CD14-positive monocyte (primary cell): ENCODE measurements around the gene DYRK1A. TPM values are rescaled to one million over a fixed set of nuclear protein-coding genes. Genes with fewer than 3 reads are reported as not detected.

Experiments used
- DNase-seq, 3 donors: peaks; one replicate each; pipeline ENCODE4 v3.0.0-alpha.2; 2011 to 2022
- H2AFZ ChIP-seq: 2 replicates; pipeline ENCODE4 v1.6.0; 2012; ENCODE audit warnings: mild to moderate bottlenecking, low read depth, low read length, inconsistent platforms; ENCODE audit not compliant: insufficient read depth, poor library complexity, severe bottlenecking
- H3K27ac ChIP-seq, 2 donors: 1 replicate in 1 of 2; 2 replicates in 1 of 2; pipeline ENCODE4 v1.5.1; 2012 to 2013; ENCODE audit warnings: low read length in 2 of 2, control low read depth in 1 of 2, inconsistent platforms in 1 of 2, low read depth in 1 of 2, mild to moderate bottlenecking in 1 of 2
- H3K27me3 ChIP-seq, 2 donors: one replicate each; pipeline versions ENCODE4 v1.6.0 to v1.6.1; 2011 to 2013; ENCODE audit warnings: low read length in 2 of 2; ENCODE audit not compliant: control insufficient read depth in 2 of 2, insufficient read depth in 2 of 2
- H3K36me3 ChIP-seq, 2 donors: replicated peaks in 1 of 2; 1 replicate in 1 of 2; 2 replicates in 1 of 2; pipeline versions ENCODE4 v1.5.1 to v1.6.1; 2012 to 2013; ENCODE audit warnings: low read length in 2 of 2, control low read depth in 1 of 2, inconsistent platforms in 1 of 2, mild to moderate bottlenecking in 1 of 2; ENCODE audit not compliant: insufficient read depth in 2 of 2, control insufficient read depth in 1 of 2
- H3K4me1 ChIP-seq, 2 donors: 1 replicate in 1 of 2; 2 replicates in 1 of 2; pipeline versions ENCODE4 v1.5.1 to v1.6.1; 2012 to 2013; ENCODE audit warnings: low read length in 2 of 2, control low read depth in 1 of 2, inconsistent platforms in 1 of 2, mild to moderate bottlenecking in 1 of 2, moderate library complexity in 1 of 2; ENCODE audit not compliant: insufficient read depth in 2 of 2, control insufficient read depth in 1 of 2
- H3K4me2 ChIP-seq: replicated peaks from 2 replicates; pipeline ENCODE3; 2012; ENCODE audit warnings: low read length, moderate library complexity, mild to moderate bottlenecking; ENCODE audit not compliant: poor library complexity, severe bottlenecking; ENCODE audit errors: extremely low read depth
- H3K4me3 ChIP-seq, 3 experiments: fragments of 200-600 bp in 1 of 3; sonication (generic) in 1 of 3; replicated peaks in 1 of 3; 1 replicate in 2 of 3; 2 replicates in 1 of 3; pipeline ENCODE4 v1.5.1; 2011 to 2013; ENCODE audit warnings: low read length in 3 of 3, mild to moderate bottlenecking in 3 of 3, control low read depth in 2 of 3, low read depth in 2 of 3, inconsistent platforms in 1 of 3, moderate library complexity in 1 of 3
- H3K79me2 ChIP-seq: 2 replicates; pipeline ENCODE4 v1.6.0; 2012; ENCODE audit warnings: mild to moderate bottlenecking, control low read depth, inconsistent platforms, low read length, moderate library complexity; ENCODE audit not compliant: insufficient read depth
- H3K9ac ChIP-seq: 2 replicates; pipeline ENCODE4 v1.6.0; 2017; ENCODE audit warnings: low read length, mild to moderate bottlenecking; ENCODE audit not compliant: insufficient read depth, poor library complexity, severe bottlenecking
- H3K9me3 ChIP-seq, 2 donors: replicated peaks in 1 of 2; 1 replicate in 1 of 2; 2 replicates in 1 of 2; pipeline versions ENCODE4 v1.5.1 to v1.6.1; 2012 to 2013; ENCODE audit warnings: low read length in 2 of 2, control low read depth in 1 of 2; ENCODE audit not compliant: control insufficient read depth in 1 of 2, insufficient read depth in 1 of 2
- H4K20me1 ChIP-seq: 2 replicates; pipeline ENCODE4 v1.6.0; 2012; ENCODE audit warnings: mild to moderate bottlenecking, low read length, control low read depth, moderate library complexity; ENCODE audit not compliant: insufficient read depth
- H3K27ac Mint-ChIP-seq, 7 donors: one replicate each; pipeline ENCODE4 v1.8.0; 2020; ENCODE audit warnings: mild to moderate bottlenecking in 7 of 7, mixed read lengths in 7 of 7, moderate library complexity in 6 of 7, inconsistent platforms in 2 of 7
- H3K27me3 Mint-ChIP-seq, 3 donors: one replicate each; pipeline ENCODE4 v1.8.0; 2021 to 2022; ENCODE audit warnings: low read depth in 3 of 3, mild to moderate bottlenecking in 3 of 3, mixed read lengths in 3 of 3, moderate library complexity in 3 of 3, inconsistent platforms in 1 of 3
- H3K36me3 Mint-ChIP-seq, 2 donors: one replicate each; pipeline ENCODE4 v1.8.0; 2020; ENCODE audit warnings: mixed read lengths in 2 of 2, inconsistent platforms in 1 of 2, mild to moderate bottlenecking in 1 of 2
- H3K4me1 Mint-ChIP-seq: one replicate; pipeline ENCODE4 v1.8.0; 2020; ENCODE audit warnings: mild to moderate bottlenecking, mixed read lengths
- H3K4me3 Mint-ChIP-seq, 2 donors: one replicate each; pipeline ENCODE4 v1.8.0; 2020; ENCODE audit warnings: mild to moderate bottlenecking in 2 of 2, mixed read lengths in 2 of 2, moderate library complexity in 1 of 2
- H3K9me3 Mint-ChIP-seq, 7 donors: one replicate each; pipeline ENCODE4 v1.8.0; 2020 to 2022; ENCODE audit warnings: mixed read lengths in 7 of 7, mild to moderate bottlenecking in 6 of 7, moderate library complexity in 6 of 7, inconsistent platforms in 2 of 7
- CTCF ChIP-seq: fragments of 200-600 bp; IDR thresholded peaks from one replicate; pipeline ENCODE4 v1.8.0; 2022; ENCODE audit warnings: antibody characterized with exemption, mild to moderate bottlenecking
- WGBS: methylation state at CpG from one replicate; pipeline ENCODE4 v1.1.5; 2013; ENCODE audit warnings: missing lambda C conversion rate; ENCODE audit not compliant: insufficient coverage; 5-methylcytosine and 5-hydroxymethylcytosine counted together
- intact Hi-C, 2 donors: fragments of 100-400 bp; cut with micrococcal nuclease; formaldehyde crosslinking; loops; one replicate each; pipeline versions ENCODE4 v1.15.0 to v1.15.1; 2023
- polyA plus RNA-seq, 3 donors: library from polyadenylated mRNA; depleted of rRNA in 1 of 3; unstranded in 2 of 3; stranded (reverse) in 1 of 3; fragments of 300-500 nt in 2 of 3; fragments of >200 nt in 1 of 3; fragmentation: Illumina TruSeq in 2 of 3; gene quantifications; 1 replicate in 2 of 3; 2 replicates in 1 of 3; pipeline ENCODE4 v1.2.3, GENCODE V29; 2012 to 2021

DYRK1A gene
- polyA plus RNA-seq, 3 donors: 1.8 to 53.5 (median 2.4) TPM

GRCh38 chr21:37527716-37528115 is 161.1 kb downstream of the DYRK1A start:
- H3K9ac ChIP-seq: no peak overlapping the region
- H3K79me2 ChIP-seq: no peaks in the 10 kb centered on the region
- no peak for DNase-seq
- 100% methylated on average over 2 of the region's 4 CpGs for WGBS
- peaks cover 10 to 29% of the 10 kb centered on the region in 2 donors for H3K27me3 ChIP-seq
- H3K4me3 Mint-ChIP-seq: no peak overlapping the region
- no peak overlapping the region for H3K4me3 ChIP-seq
- no peak overlapping the region for H3K27ac Mint-ChIP-seq
- H2AFZ ChIP-seq: no peak overlapping the region
- H3K4me1 Mint-ChIP-seq: peaks cover 2% of the 10 kb centered on the region
- H3K36me3 ChIP-seq: no peaks in the 10 kb centered on the region
- H3K9me3 ChIP-seq: no peaks in the 10 kb centered on the region
- no peaks in the 10 kb centered on the region for H3K4me1 ChIP-seq
- no peak overlapping the region for H3K27ac ChIP-seq
- peaks cover 34 to 47% (median 34%) of the 10 kb centered on the region in 3 donors for H3K27me3 Mint-ChIP-seq
- no peak overlapping the region for H3K4me2 ChIP-seq
- intact Hi-C loops: no loop called here
- peaks cover 0 to 11% (median 0%) of the 10 kb centered on the region in 7 donors for H3K9me3 Mint-ChIP-seq
- no peaks in the 10 kb centered on the region for H4K20me1 ChIP-seq
- TF ChIP-seq CTCF: no peak
- H3K36me3 Mint-ChIP-seq: no peaks in the 10 kb centered on the region

DNA sequence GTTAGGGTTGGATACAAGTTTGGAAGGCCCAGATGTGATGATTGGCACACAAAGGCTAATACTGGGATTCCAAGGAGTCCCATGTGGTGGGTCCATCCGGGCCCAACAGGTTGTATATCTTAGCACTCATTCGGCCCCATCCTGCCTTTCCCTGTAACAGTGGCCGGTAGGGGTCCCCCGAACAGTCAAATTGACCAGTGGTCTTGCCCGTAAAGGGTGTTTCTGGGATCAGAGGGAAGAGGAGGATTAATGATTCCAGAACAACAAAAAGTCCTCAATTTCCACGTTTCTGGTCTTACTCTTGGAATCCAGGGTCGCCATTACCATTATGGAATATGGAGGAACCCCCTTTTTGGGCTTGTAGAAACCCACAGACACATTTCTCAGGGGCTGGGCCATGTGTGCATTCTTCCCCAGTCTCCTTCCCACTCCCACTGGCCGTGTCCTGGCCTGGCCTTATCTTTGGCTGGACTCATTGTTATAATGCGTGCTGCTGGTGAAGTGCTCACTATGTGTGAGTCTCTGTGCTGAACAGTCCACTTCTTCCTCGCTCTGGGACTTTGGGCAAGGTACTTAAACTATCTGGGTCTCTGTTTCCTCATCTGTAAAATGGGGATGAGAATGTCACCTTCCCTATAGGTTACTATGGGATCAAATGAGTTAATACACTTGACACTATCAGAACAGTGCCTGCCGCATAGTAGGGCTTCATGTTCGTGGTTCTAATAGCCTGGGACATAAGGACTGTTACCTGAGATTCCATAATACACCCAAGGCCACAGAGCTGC is 161.8 kb downstream of the DYRK1A start:
- H3K4me3 Mint-ChIP-seq: no peak overlapping the region
- TF ChIP-seq CTCF: no peak

More for the DNA sequence above, 161.8 kb downstream of the DYRK1A start:
- Mint-ChIP-seq H3K4me1 (no peaks in the 10 kb centered on the region), H3K36me3 (no peaks in the 10 kb centered on the region), H3K9me3 (peaks cover 0 to 11% (median 0%) of the 10 kb centered on the region in 7 donors), H3K27me3 (peaks cover 32 to 52% (median 37%) of the 10 kb centered on the region in 3 donors), H3K27ac (peak overlapping the region in 2 of 7 donors; percentile 6 to 26)
- H3K4me2 ChIP-seq: no peak overlapping the region
- H4K20me1 ChIP-seq: no peaks in the 10 kb centered on the region
- H3K36me3 ChIP-seq: no peaks in the 10 kb centered on the region
- intact Hi-C loops: no loop called here
- H3K27ac ChIP-seq: no peak overlapping the region
- 96% methylated on average over 5 of the region's 12 CpGs for WGBS
- H3K4me3 ChIP-seq: no peak overlapping the region
- no peak overlapping the region for H3K9ac ChIP-seq
- H3K4me1 ChIP-seq: no peaks in the 10 kb centered on the region
- H3K79me2 ChIP-seq: no peaks in the 10 kb centered on the region
- H2AFZ ChIP-seq: no peak overlapping the region
- DNase-seq: no peak
- peaks cover 10 to 32% of the 10 kb centered on the region in 2 donors for H3K27me3 ChIP-seq
- no peaks in the 10 kb centered on the region for H3K9me3 ChIP-seq
